ENCODE data around the gene LRP3. TPM values are rescaled to one million over a fixed set of nuclear protein-coding genes. Genes with fewer than 3 reads are reported as not detected.

LRP3 gene
- total and polyA plus RNA-seq, 2 of the 13 experiments (the other 11 are each of a cell fraction or from before 2014, with no cell fraction given), result 17.6 to 51.6 TPM

- no peak for TF ChIP-seq ZHX1 (CRISPR knock-in tag; IDR thresholded peaks at IDR 0.05; ENCODE audit: low read depth)
- no peak for TF ChIP-seq ZNF672 (CRISPR knock-in tag; IDR thresholded peaks at IDR 0.05)
- TF ChIP-seq ZBTB40 (IDR thresholded peaks at IDR 0.05), result no peak
- TF ChIP-seq ZBTB40 (CRISPR knock-in tag; IDR thresholded peaks at IDR 0.05), result no peak
- TF ChIP-seq EZH2 (conservative IDR thresholded peaks at IDR 0.05; ENCODE audit: low read depth, low read length), result no peak
- no peak for TF ChIP-seq ZNF18 (CRISPR knock-in tag; IDR thresholded peaks at IDR 0.05; ENCODE audit: insufficient replicate concordance)
- TF ChIP-seq MTA3 (CRISPR knock-in tag; IDR thresholded peaks at IDR 0.05), result no peak
- no peak; the same call in 1 of the 2 replicates for TF ChIP-seq FOXK1 (CRISPR knock-in tag; IDR thresholded peaks at IDR 0.05; ENCODE audit: borderline replicate concordance, low read depth)
- no peak for TF ChIP-seq MTF2 (CRISPR knock-in tag; IDR thresholded peaks at IDR 0.05; ENCODE audit: borderline replicate concordance)
- TF ChIP-seq HINFP (CRISPR knock-in tag; IDR thresholded peaks at IDR 0.05; ENCODE audit: low read depth), result no peak
- TF ChIP-seq ZNF710 (CRISPR knock-in tag; IDR thresholded peaks at IDR 0.05; ENCODE audit: borderline replicate concordance), result no peak
Measured at GRCh38 chr19:33247441-33247819, 53.3 kb downstream of the LRP3 start (continued).
